IPS DF 6.9 (cell line): Measurements from ENCODE around the gene BOD1.

Experiments
- DNase-seq: peaks from one replicate; pipeline ENCODE4 v3.0.0-alpha.2; 2013; ENCODE audit warnings: low read depth, low spot score
- H3K27ac ChIP-seq: one replicate; pipeline ENCODE4 v1.5.1; 2013; ENCODE audit warnings: low read length, control low read depth
- H3K27me3 ChIP-seq: 2 replicates; pipeline ENCODE4 v1.6.1; 2013; ENCODE audit warnings: mild to moderate bottlenecking, low read length; ENCODE audit not compliant: control insufficient read depth, insufficient read depth
- H3K36me3 ChIP-seq: 2 replicates; pipeline ENCODE4 v1.6.1; 2013; ENCODE audit warnings: low read length; ENCODE audit not compliant: control insufficient read depth, insufficient read depth
- H3K4me1 ChIP-seq: 2 replicates; pipeline ENCODE4 v1.6.1; 2013; ENCODE audit warnings: low read length; ENCODE audit not compliant: control insufficient read depth, insufficient read depth
- H3K4me3 ChIP-seq: 2 replicates; pipeline ENCODE4 v1.5.1; 2013; ENCODE audit warnings: mild to moderate bottlenecking, low read length
- H3K9me3 ChIP-seq: 2 replicates; pipeline ENCODE4 v1.6.1; 2013; ENCODE audit warnings: low read length, inconsistent platforms; ENCODE audit not compliant: control insufficient read depth, insufficient read depth
- WGBS: extraction: QIAGEN DNeasy Blood & Tissue Kit; methylation state at CpG from one replicate; pipeline ENCODE4 v1.1.7; 2013; ENCODE audit warnings: mixed read lengths, missing lambda C conversion rate; ENCODE audit not compliant: insufficient read length, insufficient coverage; 5-methylcytosine and 5-hydroxymethylcytosine counted together

Gene BOD1

GRCh38 chr5:173565491-173566072, 50.9 kb downstream of the BOD1 start:
- Histone ChIP-seq H3K27me3 (no peaks in the 10 kb centered on the region; the same call in 1 of the 2 replicates), H3K9me3 (no peaks in the 10 kb centered on the region), H3K4me1 (no peaks in the 10 kb centered on the region), H3K4me3 (no peak overlapping the region), H3K27ac (no peak overlapping the region), H3K36me3 (no peaks in the 10 kb centered on the region)
- DNase-seq, result no peak
- no CpG with 5 or more reads among the region's 3 CpGs for WGBS

GRCh38 chr5:173564106-173564505, 52.3 kb downstream of the BOD1 start:
- no peak for DNase-seq
- Histone ChIP-seq H3K9me3 (no peaks in the 10 kb centered on the region), H3K27me3 (no peaks in the 10 kb centered on the region; the same call in 1 of the 2 replicates), H3K27ac (no peak overlapping the region), H3K4me1 (no peaks in the 10 kb centered on the region), H3K36me3 (no peaks in the 10 kb centered on the region), H3K4me3 (no peak overlapping the region)
- WGBS, result no CpG with 5 or more reads among the region's 4 CpGs

- H3K4me1 ChIP-seq, result no peaks in the 10 kb centered on the region
- H3K27ac ChIP-seq, result no peak overlapping the region
- H3K36me3 ChIP-seq, result no peaks in the 10 kb centered on the region
- no CpG with 5 or more reads among the region's 6 CpGs for WGBS
- H3K4me3 ChIP-seq, result no peak overlapping the region
- H3K27me3 ChIP-seq, result no peaks in the 10 kb centered on the region; the same call in 1 of the 2 replicates
- H3K9me3 ChIP-seq, result no peaks in the 10 kb centered on the region
- no peak for DNase-seq
These were observed 53.2 kb downstream of the BOD1 start for GRCh38 chr5:173563246-173563645.

- no peaks in the 10 kb centered on the region; the same call in 1 of the 2 replicates for H3K27me3 ChIP-seq
- H3K27ac ChIP-seq, result no peak overlapping the region
- whole genome bisulfite sequencing, result no CpG with 5 or more reads among the region's 6 CpGs
These were observed 54.0 kb downstream of the BOD1 start for GRCh38 chr5:173562451-173562850.

More at GRCh38 chr5:173562451-173562850, 54.0 kb downstream of the BOD1 start:
- no peak for DNase-seq
- no peaks in the 10 kb centered on the region for H3K4me1 ChIP-seq
- no peaks in the 10 kb centered on the region for H3K36me3 ChIP-seq
- H3K4me3 ChIP-seq, result no peak overlapping the region
- no peaks in the 10 kb centered on the region for H3K9me3 ChIP-seq
